Panc1 (cell line): Measurements from ENCODE around the gene RAD51C.

Experiments
- POLR2AphosphoS5 ChIP-seq: IDR thresholded peaks from 2 replicates; pipeline ENCODE4 v1.6.1; 2012; ENCODE audit warnings: mild to moderate bottlenecking, low read depth, low read length, moderate library complexity
- TCF7L2 ChIP-seq: IDR thresholded peaks from 2 replicates; pipeline ENCODE4 v1.6.1; 2011; ENCODE audit warnings: mild to moderate bottlenecking, low read depth, low read length, inconsistent platforms
- TF ChIP-seq, protein P1 (sequence below): fragments of 450-650 bp; IDR thresholded peaks from 2 replicates; pipeline ENCODE4 v1.5.1; 2017; ENCODE audit warnings: mild to moderate bottlenecking

DNA sequence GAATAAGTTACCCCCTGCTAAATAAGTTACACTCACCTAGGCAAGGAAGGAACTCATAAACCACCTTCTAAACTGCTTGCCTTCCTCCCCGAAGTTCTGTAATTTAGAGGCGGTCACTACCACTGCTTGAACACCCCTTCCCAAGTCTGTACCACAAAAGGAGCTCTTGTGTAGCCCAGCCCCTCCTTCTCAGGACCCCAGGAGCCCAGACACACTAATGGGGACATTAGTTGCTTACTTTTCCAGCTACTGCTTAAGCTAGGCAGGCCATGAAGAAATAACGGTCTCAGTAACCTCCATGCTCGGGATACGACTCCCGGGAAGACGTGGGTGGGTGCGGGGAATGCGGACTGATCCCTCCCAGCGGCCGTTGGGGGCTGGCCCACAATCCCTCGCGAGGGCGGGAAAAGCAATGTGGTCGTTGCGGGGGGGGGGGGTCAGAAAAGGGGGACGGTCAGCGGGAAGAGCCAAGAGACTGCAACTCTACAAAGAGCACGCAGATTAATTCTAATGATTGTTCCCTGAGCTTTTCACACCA, 632 bp upstream of the RAD51C start, which contains the start of gene TEX14:
- no peak for TF ChIP-seq POLR2AphosphoS5
- TF ChIP-seq, protein P1, sequence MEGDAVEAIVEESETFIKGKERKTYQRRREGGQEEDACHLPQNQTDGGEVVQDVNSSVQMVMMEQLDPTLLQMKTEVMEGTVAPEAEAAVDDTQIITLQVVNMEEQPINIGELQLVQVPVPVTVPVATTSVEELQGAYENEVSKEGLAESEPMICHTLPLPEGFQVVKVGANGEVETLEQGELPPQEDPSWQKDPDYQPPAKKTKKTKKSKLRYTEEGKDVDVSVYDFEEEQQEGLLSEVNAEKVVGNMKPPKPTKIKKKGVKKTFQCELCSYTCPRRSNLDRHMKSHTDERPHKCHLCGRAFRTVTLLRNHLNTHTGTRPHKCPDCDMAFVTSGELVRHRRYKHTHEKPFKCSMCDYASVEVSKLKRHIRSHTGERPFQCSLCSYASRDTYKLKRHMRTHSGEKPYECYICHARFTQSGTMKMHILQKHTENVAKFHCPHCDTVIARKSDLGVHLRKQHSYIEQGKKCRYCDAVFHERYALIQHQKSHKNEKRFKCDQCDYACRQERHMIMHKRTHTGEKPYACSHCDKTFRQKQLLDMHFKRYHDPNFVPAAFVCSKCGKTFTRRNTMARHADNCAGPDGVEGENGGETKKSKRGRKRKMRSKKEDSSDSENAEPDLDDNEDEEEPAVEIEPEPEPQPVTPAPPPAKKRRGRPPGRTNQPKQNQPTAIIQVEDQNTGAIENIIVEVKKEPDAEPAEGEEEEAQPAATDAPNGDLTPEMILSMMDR, result no peak
- TF ChIP-seq TCF7L2, result no peak
